ENCODE measurements around the gene PDF.

Gene PDF

GRCh38 chr16:69340095-69340644 lies 9.8 kb upstream of the PDF start:
- Histone ChIP-seq H3K27ac (ENCODE audit: low read depth in 2 of 2, low read length in 2 of 2) (peak overlapping the region; percentile 87), H3K27me3 (ENCODE audit: control insufficient read depth in 2 of 2, insufficient read depth in 2 of 2, low read length in 2 of 2) (no peaks in the 10 kb centered on the region), H3K9ac (ENCODE audit: low read depth in 1 of 2, low read length in 2 of 2) (peak overlapping the region; percentile 65 to 84), H3K4me1 (ENCODE audit: control insufficient read depth in 2 of 2, insufficient read depth in 2 of 2, low read length in 2 of 2) (peaks cover 14 to 18% of the 10 kb centered on the region in 2 donors), H3K9me3 (ENCODE audit: control insufficient read depth in 2 of 2, low read length in 2 of 2) (no peaks in the 10 kb centered on the region), H3K4me3 (ENCODE audit: low read length in 2 of 2) (peak overlapping the region; percentile 83 to 94), H3K36me3 (ENCODE audit: control insufficient read depth in 2 of 2, insufficient read depth in 2 of 2, low read length in 2 of 2) (peaks cover 22 to 30% of the 10 kb centered on the region in 2 donors)

DNA sequence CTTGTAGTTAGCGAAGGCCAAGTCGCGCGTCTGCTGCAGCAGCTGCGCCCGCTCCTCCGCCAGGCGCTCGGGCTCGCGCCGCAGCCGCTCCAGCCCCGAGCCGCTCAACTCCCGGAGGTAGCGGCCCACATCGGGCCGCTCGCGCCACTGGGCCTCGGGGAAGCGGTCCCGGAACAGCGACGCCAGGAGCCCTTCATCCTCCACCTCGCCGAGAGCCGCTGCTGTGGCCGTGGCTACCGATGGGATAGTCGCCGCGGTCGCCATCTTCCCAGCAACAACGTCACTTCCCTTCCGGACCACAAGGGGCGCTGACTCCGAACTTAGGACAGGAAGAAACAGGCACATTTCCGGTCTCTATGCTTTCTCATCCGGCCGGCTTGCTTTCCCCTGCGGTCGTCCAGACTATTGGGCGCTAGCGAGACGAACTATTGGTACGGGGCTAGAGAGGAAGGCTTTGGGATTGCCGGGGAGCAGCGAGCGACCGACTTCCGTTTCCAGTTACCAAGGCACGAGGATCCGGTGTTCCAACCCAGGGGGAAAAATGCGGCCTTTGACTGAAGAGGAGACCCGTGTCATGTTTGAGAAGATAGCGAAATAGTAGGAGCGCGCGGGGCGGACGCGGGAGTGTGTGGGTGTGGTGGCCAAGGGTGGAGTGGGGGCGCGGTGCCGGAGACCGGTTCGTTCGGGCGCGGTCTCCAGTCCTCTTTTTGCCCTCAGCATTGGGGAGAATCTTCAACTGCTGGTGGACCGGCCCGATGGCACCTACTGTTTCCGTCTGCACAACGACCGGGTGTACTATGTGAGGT lies 9.1 kb upstream of the PDF start, which contains the start of the genes COG8 and NIP7:
TSS of gene COG8 (minus strand) at position 276 of the 806 bp plus-strand sequence. CDS start at position 264, 12 bp downstream.
TSS of gene NIP7 (plus strand) at position 484 of the 806 bp plus-strand sequence. CDS start at position 542, 58 bp downstream.
- Histone ChIP-seq H3K36me3 (ENCODE audit: control insufficient read depth in 2 of 2, insufficient read depth in 2 of 2, low read length in 2 of 2) (peaks cover 28 to 37% of the 10 kb centered on the region in 2 donors), H3K27me3 (ENCODE audit: control insufficient read depth in 2 of 2, insufficient read depth in 2 of 2, low read length in 2 of 2) (no peaks in the 10 kb centered on the region), H3K9me3 (ENCODE audit: control insufficient read depth in 2 of 2, low read length in 2 of 2) (no peaks in the 10 kb centered on the region), H3K9ac (ENCODE audit: low read depth in 1 of 2, low read length in 2 of 2) (peak within 1 kb of the TSS; percentile 65 to 84), H3K27ac (ENCODE audit: low read depth in 2 of 2, low read length in 2 of 2) (peak within 1 kb of the TSS; percentile 87), H3K4me1 (ENCODE audit: control insufficient read depth in 2 of 2, insufficient read depth in 2 of 2, low read length in 2 of 2) (peaks cover 14 to 18% of the 10 kb centered on the region in 2 donors), H3K4me3 (ENCODE audit: low read length in 2 of 2) (peak within 1 kb of the TSS; percentile 83 to 94)

- peaks cover 35 to 45% of the 10 kb centered on the region in 2 donors for H3K36me3 ChIP-seq (ENCODE audit: control insufficient read depth in 2 of 2, insufficient read depth in 2 of 2, low read length in 2 of 2)
- peak overlapping the region; percentile 65 to 84 for H3K9ac ChIP-seq (ENCODE audit: low read depth in 1 of 2, low read length in 2 of 2)
- H3K27me3 ChIP-seq (ENCODE audit: control insufficient read depth in 2 of 2, insufficient read depth in 2 of 2, low read length in 2 of 2): no peaks in the 10 kb centered on the region
- peak overlapping the region; percentile 83 to 94 for H3K4me3 ChIP-seq (ENCODE audit: low read length in 2 of 2)
- peak overlapping the region; percentile 87 for H3K27ac ChIP-seq (ENCODE audit: low read depth in 2 of 2, low read length in 2 of 2)
- no peaks in the 10 kb centered on the region for H3K9me3 ChIP-seq (ENCODE audit: control insufficient read depth in 2 of 2, low read length in 2 of 2)
- H3K4me1 ChIP-seq (ENCODE audit: control insufficient read depth in 2 of 2, insufficient read depth in 2 of 2, low read length in 2 of 2): peaks cover 14 to 18% of the 10 kb centered on the region in 2 donors
Observed at GRCh38 chr16:69338557-69339288, 8.3 kb upstream of the PDF start.

GRCh38 chr16:69334696-69335095 lies 4.3 kb upstream of the PDF start:
- Histone ChIP-seq H3K27ac (ENCODE audit: low read depth in 2 of 2, low read length in 2 of 2) (no peak overlapping the region), H3K4me3 (ENCODE audit: low read length in 2 of 2) (no peak overlapping the region), H3K27me3 (ENCODE audit: control insufficient read depth in 2 of 2, insufficient read depth in 2 of 2, low read length in 2 of 2) (no peaks in the 10 kb centered on the region), H3K9me3 (ENCODE audit: control insufficient read depth in 2 of 2, low read length in 2 of 2) (no peaks in the 10 kb centered on the region), H3K4me1 (ENCODE audit: control insufficient read depth in 2 of 2, insufficient read depth in 2 of 2, low read length in 2 of 2) (peaks cover 10 to 11% of the 10 kb centered on the region in 2 donors), H3K9ac (ENCODE audit: low read depth in 1 of 2, low read length in 2 of 2) (no peak overlapping the region), H3K36me3 (ENCODE audit: control insufficient read depth in 2 of 2, insufficient read depth in 2 of 2, low read length in 2 of 2) (peaks cover 30 to 41% of the 10 kb centered on the region in 2 donors)

DNA sequence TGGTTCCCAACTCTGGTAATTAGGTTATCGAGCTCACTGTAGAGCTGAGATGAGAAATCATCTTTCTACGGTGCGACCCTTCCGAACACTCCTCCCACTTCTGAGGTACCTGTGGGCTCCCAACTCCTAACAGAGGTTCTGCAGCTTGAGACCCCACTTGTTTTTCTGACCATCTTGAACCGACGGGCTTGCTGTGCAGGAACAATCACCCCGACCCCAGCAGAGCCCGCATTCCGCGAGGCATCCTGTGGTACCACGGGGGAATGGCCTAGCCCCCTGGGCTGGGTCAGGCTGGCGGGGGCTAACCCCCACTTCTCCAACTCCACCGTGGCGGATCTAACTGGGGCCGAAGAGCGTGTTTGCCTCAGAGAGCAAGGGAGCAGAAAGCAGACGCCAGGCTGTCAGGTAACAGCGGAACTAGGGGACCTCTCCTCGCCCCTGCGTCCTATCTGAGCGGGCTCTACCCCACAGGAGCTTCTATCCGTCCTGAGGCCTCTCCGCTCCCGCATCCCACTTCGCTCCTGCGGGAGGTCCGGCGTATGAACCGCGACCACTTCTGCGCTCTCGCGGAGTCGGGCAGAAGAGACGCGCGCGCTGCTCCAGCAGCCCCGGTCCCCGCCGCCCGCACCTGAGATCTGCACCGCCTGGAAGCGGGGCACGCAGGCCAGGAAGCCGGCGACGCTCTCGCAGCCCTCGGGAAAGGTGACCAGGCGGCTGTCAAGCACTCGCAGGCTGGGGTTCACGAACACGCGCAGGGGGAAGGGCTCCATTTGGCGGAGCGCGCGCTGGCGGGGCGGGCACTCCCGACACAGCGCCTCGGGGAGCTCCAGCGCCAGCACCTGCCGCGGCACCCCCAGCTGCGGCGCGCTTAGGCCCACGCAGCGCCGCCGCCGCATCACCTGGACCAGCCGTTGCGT lies 761 bp downstream of the PDF start:
- Histone ChIP-seq H3K4me1 (ENCODE audit: control insufficient read depth in 2 of 2, insufficient read depth in 2 of 2, low read length in 2 of 2) (peaks cover 27 to 36% of the 10 kb centered on the region in 2 donors), H3K9me3 (ENCODE audit: control insufficient read depth in 2 of 2, low read length in 2 of 2) (no peaks in the 10 kb centered on the region), H3K36me3 (ENCODE audit: control insufficient read depth in 2 of 2, insufficient read depth in 2 of 2, low read length in 2 of 2) (peaks cover 29 to 32% of the 10 kb centered on the region in 2 donors), H3K27ac (ENCODE audit: low read depth in 2 of 2, low read length in 2 of 2) (peak overlapping the region; percentile 77 to 86), H3K27me3 (ENCODE audit: control insufficient read depth in 2 of 2, insufficient read depth in 2 of 2, low read length in 2 of 2) (no peaks in the 10 kb centered on the region), H3K9ac (ENCODE audit: low read depth in 1 of 2, low read length in 2 of 2) (peak overlapping the region; percentile 54 to 74), H3K4me3 (ENCODE audit: low read length in 2 of 2) (peak overlapping the region; percentile 68 to 79)

DNA sequence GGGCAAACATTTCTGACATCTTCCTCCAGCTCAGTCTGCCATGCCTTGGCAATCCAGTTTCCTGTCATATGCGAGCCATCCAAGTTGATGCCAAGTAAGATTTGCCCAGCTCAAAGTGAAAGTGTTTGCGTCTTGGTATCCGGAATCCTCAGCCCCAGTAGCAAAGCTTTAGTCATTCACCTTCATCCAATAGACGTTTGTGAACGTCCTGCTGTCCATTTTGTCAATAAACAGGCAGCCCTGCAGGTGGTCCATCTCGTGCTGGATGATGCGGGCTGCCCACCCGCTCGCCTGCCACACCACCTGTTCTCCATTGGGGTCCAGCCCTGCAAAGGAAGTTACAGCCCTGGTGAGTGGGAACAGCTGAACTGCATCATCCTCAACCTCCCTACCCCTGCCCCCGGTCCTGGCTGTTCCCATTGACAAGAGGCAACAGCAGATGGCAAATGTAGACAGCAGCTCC lies 1.5 kb downstream of the PDF start:
- Histone ChIP-seq H3K9me3 (ENCODE audit: control insufficient read depth in 2 of 2, low read length in 2 of 2) (no peaks in the 10 kb centered on the region), H3K27me3 (ENCODE audit: control insufficient read depth in 2 of 2, insufficient read depth in 2 of 2, low read length in 2 of 2) (no peaks in the 10 kb centered on the region), H3K4me3 (ENCODE audit: low read length in 2 of 2) (peak overlapping the region; percentile 68 to 79), H3K4me1 (ENCODE audit: control insufficient read depth in 2 of 2, insufficient read depth in 2 of 2, low read length in 2 of 2) (peaks cover 27 to 43% of the 10 kb centered on the region in 2 donors), H3K36me3 (ENCODE audit: control insufficient read depth in 2 of 2, insufficient read depth in 2 of 2, low read length in 2 of 2) (peaks cover 27 to 28% of the 10 kb centered on the region in 2 donors), H3K9ac (ENCODE audit: low read depth in 1 of 2, low read length in 2 of 2) (peak overlapping the region in 1 of 2 donors; percentile 74), H3K27ac (ENCODE audit: low read depth in 2 of 2, low read length in 2 of 2) (no peak overlapping the region)

GRCh38 chr16:69327585-69328310 lies 2.6 kb downstream of the PDF start:
- Histone ChIP-seq H3K9me3 (ENCODE audit: control insufficient read depth in 2 of 2, low read length in 2 of 2) (no peaks in the 10 kb centered on the region), H3K27me3 (ENCODE audit: control insufficient read depth in 2 of 2, insufficient read depth in 2 of 2, low read length in 2 of 2) (no peaks in the 10 kb centered on the region), H3K4me3 (ENCODE audit: low read length in 2 of 2) (no peak overlapping the region), H3K9ac (ENCODE audit: low read depth in 1 of 2, low read length in 2 of 2) (no peak overlapping the region), H3K4me1 (ENCODE audit: control insufficient read depth in 2 of 2, insufficient read depth in 2 of 2, low read length in 2 of 2) (peaks cover 27 to 44% of the 10 kb centered on the region in 2 donors), H3K36me3 (ENCODE audit: control insufficient read depth in 2 of 2, insufficient read depth in 2 of 2, low read length in 2 of 2) (peaks cover 25 to 33% of the 10 kb centered on the region in 2 donors), H3K27ac (ENCODE audit: low read depth in 2 of 2, low read length in 2 of 2) (no peak overlapping the region)

GRCh38 chr16:69326172-69326873 lies 4.1 kb downstream of the PDF start:
- peak overlapping the region in 1 of 2 donors; percentile 10 for H3K4me3 ChIP-seq (ENCODE audit: low read length in 2 of 2)
- H3K27ac ChIP-seq (ENCODE audit: low read depth in 2 of 2, low read length in 2 of 2): peak overlapping the region; percentile 15 to 49
- peaks cover 30 to 39% of the 10 kb centered on the region in 2 donors for H3K36me3 ChIP-seq (ENCODE audit: control insufficient read depth in 2 of 2, insufficient read depth in 2 of 2, low read length in 2 of 2)
- no peaks in the 10 kb centered on the region for H3K27me3 ChIP-seq (ENCODE audit: control insufficient read depth in 2 of 2, insufficient read depth in 2 of 2, low read length in 2 of 2)
- peaks cover 27 to 44% of the 10 kb centered on the region in 2 donors for H3K4me1 ChIP-seq (ENCODE audit: control insufficient read depth in 2 of 2, insufficient read depth in 2 of 2, low read length in 2 of 2)
- H3K9me3 ChIP-seq (ENCODE audit: control insufficient read depth in 2 of 2, low read length in 2 of 2): no peaks in the 10 kb centered on the region
- no peak overlapping the region for H3K9ac ChIP-seq (ENCODE audit: low read depth in 1 of 2, low read length in 2 of 2)
